ENCODE results near the gene IGIP.

The IGIP gene

DNA sequence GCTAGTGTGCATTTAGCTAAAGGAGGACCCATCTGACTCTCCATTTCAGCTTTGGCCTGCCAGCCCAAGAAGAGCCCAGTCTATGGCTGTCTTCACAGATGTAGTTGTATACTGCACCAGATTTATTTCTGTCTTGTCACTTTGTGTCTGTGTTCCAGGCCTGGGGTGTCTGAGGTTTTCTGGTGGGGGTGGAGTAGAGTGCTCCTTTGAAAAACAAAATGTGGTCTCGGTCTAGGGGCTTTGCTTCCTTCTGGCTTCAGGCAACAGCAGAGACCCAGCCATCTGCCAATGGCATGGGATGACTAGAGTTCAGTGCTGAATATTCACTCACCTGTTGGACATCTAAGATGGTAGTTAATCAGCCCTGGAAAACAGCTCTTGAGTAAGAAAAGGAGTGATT is 10.9 kb downstream of the IGIP start:
- ATAC-seq = no peak
- TF ChIP-seq SNAI2 (CRISPR knock-in tag; IDR thresholded peaks at IDR 0.05) (no peak), ISL1 (CRISPR knock-in tag; IDR thresholded peaks at IDR 0.05) (no peak), CSDC2 (CRISPR knock-in tag; IDR thresholded peaks at IDR 0.05) (no peak), TOX (CRISPR knock-in tag; IDR thresholded peaks at IDR 0.05; ENCODE audit: borderline replicate concordance) (no peak), ZFP30 (CRISPR knock-in tag; IDR thresholded peaks at IDR 0.05) (no peak), PPARA (CRISPR knock-in tag; IDR thresholded peaks at IDR 0.05; ENCODE audit: borderline replicate concordance) (no peak), ZNF8 (CRISPR knock-in tag; IDR thresholded peaks at IDR 0.05) (no peak), TCF4 (CRISPR knock-in tag; IDR thresholded peaks at IDR 0.05; ENCODE audit: borderline replicate concordance) (no peak), GLIS3 (CRISPR knock-in tag; IDR thresholded peaks at IDR 0.05) (no peak), BACH2 (CRISPR knock-in tag; IDR thresholded peaks at IDR 0.05; ENCODE audit: borderline replicate concordance) (no peak), ZNF565 (CRISPR knock-in tag; conservative IDR thresholded peaks at IDR 0.05; ENCODE audit: low read depth) (no peak), CREB5 (CRISPR knock-in tag; IDR thresholded peaks at IDR 0.05; ENCODE audit: low read depth) (no peak), OSR1 (CRISPR knock-in tag; IDR thresholded peaks at IDR 0.05) (no peak), ESRRG (CRISPR knock-in tag; IDR thresholded peaks at IDR 0.05) (no peak), ZC3H10 (CRISPR knock-in tag; IDR thresholded peaks at IDR 0.05) (no peak)
- TF ChIP-seq, protein P1, sequence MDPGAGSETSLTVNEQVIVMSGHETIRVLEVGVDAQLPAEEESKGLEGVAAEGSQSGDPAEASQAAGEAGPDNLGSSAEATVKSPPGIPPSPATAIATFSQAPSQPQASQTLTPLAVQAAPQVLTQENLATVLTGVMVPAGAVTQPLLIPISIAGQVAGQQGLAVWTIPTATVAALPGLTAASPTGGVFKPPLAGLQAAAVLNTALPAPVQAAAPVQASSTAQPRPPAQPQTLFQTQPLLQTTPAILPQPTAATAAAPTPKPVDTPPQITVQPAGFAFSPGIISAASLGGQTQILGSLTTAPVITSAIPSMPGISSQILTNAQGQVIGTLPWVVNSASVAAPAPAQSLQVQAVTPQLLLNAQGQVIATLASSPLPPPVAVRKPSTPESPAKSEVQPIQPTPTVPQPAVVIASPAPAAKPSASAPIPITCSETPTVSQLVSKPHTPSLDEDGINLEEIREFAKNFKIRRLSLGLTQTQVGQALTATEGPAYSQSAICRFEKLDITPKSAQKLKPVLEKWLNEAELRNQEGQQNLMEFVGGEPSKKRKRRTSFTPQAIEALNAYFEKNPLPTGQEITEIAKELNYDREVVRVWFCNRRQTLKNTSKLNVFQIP (CRISPR knock-in tag; IDR thresholded peaks at IDR 0.05; ENCODE audit: borderline replicate concordance, low read depth) = no peak
- TF ChIP-seq, protein P2, sequence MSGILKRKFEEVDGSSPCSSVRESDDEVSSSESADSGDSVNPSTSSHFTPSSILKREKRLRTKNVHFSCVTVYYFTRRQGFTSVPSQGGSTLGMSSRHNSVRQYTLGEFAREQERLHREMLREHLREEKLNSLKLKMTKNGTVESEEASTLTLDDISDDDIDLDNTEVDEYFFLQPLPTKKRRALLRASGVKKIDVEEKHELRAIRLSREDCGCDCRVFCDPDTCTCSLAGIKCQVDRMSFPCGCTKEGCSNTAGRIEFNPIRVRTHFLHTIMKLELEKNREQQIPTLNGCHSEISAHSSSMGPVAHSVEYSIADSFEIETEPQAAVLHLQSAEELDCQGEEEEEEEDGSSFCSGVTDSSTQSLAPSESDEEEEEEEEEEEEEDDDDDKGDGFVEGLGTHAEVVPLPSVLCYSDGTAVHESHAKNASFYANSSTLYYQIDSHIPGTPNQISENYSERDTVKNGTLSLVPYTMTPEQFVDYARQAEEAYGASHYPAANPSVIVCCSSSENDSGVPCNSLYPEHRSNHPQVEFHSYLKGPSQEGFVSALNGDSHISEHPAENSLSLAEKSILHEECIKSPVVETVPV (CRISPR knock-in tag; IDR thresholded peaks at IDR 0.05) = no peak

GRCh38 chr5:140140435-140140834 is 14.7 kb downstream of the IGIP start:
- ATAC-seq = no peak

More at GRCh38 chr5:140140435-140140834, 14.7 kb downstream of the IGIP start:
- TF ChIP-seq ESRRG (CRISPR knock-in tag; IDR thresholded peaks at IDR 0.05) (no peak), ZC3H10 (CRISPR knock-in tag; IDR thresholded peaks at IDR 0.05) (no peak), ZFP3 (CRISPR knock-in tag; IDR thresholded peaks at IDR 0.05) (no peak), PPARA (CRISPR knock-in tag; IDR thresholded peaks at IDR 0.05; ENCODE audit: borderline replicate concordance) (no peak), OSR1 (CRISPR knock-in tag; IDR thresholded peaks at IDR 0.05) (no peak), CREB5 (CRISPR knock-in tag; IDR thresholded peaks at IDR 0.05; ENCODE audit: low read depth) (no peak), BACH2 (CRISPR knock-in tag; IDR thresholded peaks at IDR 0.05; ENCODE audit: borderline replicate concordance) (no peak), GLIS3 (CRISPR knock-in tag; IDR thresholded peaks at IDR 0.05) (no peak), SNAI2 (CRISPR knock-in tag; IDR thresholded peaks at IDR 0.05) (no peak), RARB (CRISPR knock-in tag; IDR thresholded peaks at IDR 0.05) (no peak), ZNF8 (CRISPR knock-in tag; IDR thresholded peaks at IDR 0.05) (no peak), ARNTL (CRISPR knock-in tag; IDR thresholded peaks at IDR 0.05; ENCODE audit: borderline replicate concordance, low read depth) (no peak), PATZ1 (CRISPR knock-in tag; IDR thresholded peaks at IDR 0.05; ENCODE audit: borderline replicate concordance) (no peak), TCF4 (CRISPR knock-in tag; IDR thresholded peaks at IDR 0.05; ENCODE audit: borderline replicate concordance) (no peak), ISL1 (CRISPR knock-in tag; IDR thresholded peaks at IDR 0.05) (no peak)
- TF ChIP-seq, protein P3, sequence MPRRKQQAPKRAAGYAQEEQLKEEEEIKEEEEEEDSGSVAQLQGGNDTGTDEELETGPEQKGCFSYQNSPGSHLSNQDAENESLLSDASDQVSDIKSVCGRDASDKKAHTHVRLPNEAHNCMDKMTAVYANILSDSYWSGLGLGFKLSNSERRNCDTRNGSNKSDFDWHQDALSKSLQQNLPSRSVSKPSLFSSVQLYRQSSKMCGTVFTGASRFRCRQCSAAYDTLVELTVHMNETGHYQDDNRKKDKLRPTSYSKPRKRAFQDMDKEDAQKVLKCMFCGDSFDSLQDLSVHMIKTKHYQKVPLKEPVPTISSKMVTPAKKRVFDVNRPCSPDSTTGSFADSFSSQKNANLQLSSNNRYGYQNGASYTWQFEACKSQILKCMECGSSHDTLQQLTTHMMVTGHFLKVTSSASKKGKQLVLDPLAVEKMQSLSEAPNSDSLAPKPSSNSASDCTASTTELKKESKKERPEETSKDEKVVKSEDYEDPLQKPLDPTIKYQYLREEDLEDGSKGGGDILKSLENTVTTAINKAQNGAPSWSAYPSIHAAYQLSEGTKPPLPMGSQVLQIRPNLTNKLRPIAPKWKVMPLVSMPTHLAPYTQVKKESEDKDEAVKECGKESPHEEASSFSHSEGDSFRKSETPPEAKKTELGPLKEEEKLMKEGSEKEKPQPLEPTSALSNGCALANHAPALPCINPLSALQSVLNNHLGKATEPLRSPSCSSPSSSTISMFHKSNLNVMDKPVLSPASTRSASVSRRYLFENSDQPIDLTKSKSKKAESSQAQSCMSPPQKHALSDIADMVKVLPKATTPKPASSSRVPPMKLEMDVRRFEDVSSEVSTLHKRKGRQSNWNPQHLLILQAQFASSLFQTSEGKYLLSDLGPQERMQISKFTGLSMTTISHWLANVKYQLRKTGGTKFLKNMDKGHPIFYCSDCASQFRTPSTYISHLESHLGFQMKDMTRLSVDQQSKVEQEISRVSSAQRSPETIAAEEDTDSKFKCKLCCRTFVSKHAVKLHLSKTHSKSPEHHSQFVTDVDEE (CRISPR knock-in tag; IDR thresholded peaks at IDR 0.05) = no peak
- TF ChIP-seq, protein P1 (CRISPR knock-in tag; IDR thresholded peaks at IDR 0.05; ENCODE audit: borderline replicate concordance, low read depth) = no peak
